Activated T-cell treated with anti-CD3 and anti-CD28 coated beads, Interleukin-2, amount 50 U/mL, for 48 hours (primary cell): ENCODE results near the gene TRIM37.
A peak's percentile ranks its signal among the peaks of the same experiment; 100 is the strongest.

Experiments
- DNase-seq, 2 experiments: peaks; one replicate each; pipeline ENCODE4 v3.0.0-alpha.2; 2020

TRIM37 gene

GRCh38 chr17:59030811-59031210 lies 75.9 kb downstream of the TRIM37 start:
- no peak for DNase-seq

GRCh38 chr17:59028328-59028727 lies 78.4 kb downstream of the TRIM37 start:
- no peak for DNase-seq

DNA sequence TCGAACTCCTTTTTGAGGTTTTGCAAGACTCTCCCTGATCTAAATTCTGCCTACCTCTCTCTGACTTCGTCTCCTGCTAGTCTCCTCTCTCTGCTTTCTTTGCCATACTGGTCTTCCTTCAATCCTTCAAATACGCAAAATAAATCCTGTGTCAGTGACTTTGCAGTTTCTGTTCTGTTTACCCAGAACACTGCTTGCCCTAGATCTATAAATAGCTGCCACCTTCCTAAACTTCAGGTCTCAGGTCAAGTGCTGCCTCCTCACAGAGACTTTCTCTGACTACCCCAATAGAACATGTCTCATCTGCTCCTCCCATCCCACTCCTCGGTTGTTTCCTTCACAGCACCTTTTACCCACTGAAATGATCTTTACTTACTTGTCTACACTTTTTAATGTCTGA lies 78.9 kb downstream of the TRIM37 start:
- no peak for DNase-seq

DNA sequence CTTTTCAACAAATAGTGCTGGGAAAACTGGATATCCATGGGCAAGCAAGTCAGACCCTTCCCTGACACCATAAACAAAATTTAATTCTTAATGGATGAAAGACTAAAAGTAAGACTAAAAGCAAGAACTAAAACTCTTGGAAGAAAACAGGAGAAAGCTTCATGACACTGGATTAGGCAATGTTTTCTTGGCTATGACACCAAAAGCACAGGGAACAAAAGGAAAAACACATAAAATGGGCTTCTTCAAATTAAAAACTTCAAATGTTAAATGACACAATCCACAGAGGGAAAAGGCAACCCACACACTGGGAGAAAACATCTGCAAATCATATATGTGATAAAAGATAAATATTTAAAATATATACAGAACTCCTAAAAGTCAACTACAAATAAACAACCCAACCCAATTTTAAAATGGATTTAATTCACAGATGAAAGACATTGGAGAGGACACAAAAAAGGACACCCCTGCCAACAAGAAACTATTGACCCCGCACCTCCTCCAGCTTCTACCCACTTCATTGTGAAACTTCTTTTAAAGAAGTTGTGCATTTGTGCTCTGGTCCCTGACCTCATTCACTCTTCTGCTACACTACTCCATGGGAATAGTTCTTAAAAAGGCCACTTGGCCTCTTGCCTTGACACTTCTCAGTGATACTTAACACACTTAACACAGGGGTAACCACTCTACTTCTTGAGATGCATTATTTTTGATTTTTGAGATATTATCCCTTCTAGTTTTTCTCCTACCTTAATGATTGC lies 80.3 kb downstream of the TRIM37 start:
- no peak for DNase-seq

DNA sequence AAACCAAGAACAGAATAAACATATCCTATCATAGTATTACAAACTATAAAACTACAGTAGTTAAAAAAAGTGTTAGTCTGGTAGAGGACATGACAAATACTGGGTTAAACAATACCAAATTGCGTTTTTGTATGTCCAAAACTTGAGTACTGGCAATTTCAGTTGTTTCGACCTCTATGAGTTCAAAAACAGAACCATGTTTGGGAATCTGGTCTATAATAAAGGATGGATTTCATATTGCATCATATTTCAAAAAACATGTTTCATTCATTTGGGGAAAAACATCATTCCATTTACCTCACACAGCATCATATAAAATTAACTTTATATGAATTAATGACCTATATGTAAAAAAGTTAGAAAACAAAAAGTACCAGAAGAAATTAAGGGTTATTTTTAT lies 81.8 kb downstream of the TRIM37 start:
- no peak for DNase-seq

DNA sequence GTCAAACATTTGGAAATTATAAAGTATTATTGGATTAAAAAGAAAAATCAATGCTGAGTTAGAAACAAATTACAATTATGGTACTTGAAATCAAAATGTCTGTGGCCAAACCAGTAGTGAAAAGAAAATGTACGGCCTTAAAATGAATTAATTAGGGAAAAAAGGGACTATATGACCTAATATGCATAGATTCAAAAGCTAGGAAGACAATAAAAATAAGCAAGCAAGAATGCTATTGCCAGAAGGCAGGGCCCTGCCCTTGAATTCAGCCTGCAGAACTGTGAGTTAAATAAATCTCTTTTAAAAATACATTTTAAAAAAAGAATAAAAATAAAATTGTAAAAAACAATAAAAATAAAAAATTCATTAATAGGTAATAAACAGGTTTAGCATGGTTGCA lies 88.7 kb downstream of the TRIM37 start:
- DNase-seq, result no peak

GRCh38 chr17:59011975-59012374 lies 94.7 kb downstream of the TRIM37 start:
- DNase-seq, result no peak

DNA sequence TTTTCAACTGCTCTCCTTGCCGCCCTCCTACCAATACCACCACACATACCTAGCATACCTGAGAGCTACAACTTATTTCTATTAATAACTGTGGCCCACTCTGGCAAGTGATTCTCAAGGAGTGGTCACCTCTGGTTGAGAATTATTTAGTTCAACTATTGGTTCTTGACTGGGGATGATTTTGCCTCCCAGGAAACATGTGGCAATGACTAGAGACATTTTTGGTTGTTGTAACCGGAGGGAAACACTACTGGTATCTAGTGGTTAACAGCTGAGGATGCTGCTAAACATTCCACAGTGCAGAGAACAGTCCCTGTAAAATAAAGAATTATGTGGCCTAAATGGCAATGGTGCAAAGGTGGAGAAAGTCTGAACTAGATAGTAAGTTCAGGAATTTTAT lies 96.7 kb downstream of the TRIM37 start:
- DNase-seq, result no peak

GRCh38 chr17:59008737-59009136 lies 97.9 kb downstream of the TRIM37 start:
- DNase-seq, result no peak

- no peak for DNase-seq
These were observed 98.7 kb downstream of the TRIM37 start for GRCh38 chr17:59007995-59008394.

DNA sequence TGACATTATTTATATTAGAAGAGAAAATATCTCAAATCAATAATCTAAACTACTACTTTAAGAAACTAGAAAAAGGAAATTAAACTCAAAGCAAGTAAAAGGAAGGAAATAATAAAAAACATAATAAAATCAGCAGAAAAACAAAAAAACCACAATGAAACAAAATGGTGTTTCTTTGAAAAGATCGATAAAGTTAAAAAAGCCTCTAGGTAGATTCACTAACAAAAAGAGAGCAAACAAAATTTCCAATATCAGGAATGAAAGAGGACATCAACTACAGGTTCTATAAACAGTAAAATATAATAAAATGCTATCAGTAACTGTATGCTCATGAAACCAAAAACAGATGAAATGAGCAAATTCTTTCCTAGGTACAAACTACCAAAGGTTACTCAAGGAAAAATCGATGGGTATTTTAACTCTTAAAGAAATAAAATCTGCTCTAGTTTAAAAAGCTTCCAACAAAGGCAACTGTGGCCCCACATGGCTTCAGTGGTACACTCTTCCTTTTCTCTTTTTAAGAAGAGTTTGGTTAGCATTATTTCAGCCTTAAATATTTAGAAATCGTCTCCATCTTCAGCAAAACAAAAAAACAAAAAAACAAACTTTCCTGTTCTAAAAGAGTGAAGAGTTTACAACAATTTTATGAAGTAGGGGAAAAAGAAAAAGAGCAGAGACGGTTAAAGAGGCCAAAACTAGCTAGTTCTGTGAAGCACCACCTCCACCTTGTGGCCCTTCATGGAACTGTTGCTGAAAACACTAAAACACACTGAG lies 102.2 kb downstream of the TRIM37 start:
- DNase-seq, result peak; percentile 78 to 79

DNA sequence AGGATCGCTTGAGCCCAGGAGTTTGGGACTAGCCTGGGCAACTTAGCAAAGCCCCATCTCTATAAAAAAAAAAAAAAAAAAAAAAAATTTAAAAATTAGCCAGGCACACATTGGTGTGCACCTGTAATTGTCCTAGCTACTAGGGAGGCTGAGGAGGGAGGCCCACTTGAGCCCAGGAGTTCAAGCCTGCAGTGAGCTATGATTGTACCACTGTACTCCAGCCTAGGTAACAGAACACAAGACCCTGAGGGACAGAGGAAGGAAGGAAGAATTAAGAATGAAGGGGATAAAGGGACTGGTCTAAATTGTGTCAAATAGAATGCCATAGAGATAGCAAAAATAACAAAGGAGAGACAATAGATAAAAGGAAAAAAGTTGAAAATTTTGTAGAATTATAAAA lies 102.8 kb downstream of the TRIM37 start:
- DNase-seq, result no peak

DNA sequence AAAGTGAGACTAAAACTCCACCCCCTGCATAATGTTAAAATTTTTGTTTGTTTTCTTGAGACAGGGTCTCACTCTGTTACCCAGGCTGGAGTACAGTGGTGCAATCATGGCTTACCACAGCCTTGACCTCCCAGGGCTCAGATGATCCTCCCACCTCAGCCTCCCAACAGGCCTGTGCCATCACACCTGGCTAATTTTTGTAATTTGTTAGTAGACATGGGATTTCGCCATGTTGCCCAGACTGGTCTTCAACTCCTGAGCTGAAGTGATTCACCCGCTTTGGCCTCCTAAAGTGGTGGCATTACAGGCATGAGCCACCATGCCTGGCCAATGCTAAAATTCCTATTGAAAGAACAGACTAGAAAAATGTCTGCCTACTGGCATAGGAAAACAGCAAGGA lies 103.8 kb downstream of the TRIM37 start:
- no peak for DNase-seq

DNA sequence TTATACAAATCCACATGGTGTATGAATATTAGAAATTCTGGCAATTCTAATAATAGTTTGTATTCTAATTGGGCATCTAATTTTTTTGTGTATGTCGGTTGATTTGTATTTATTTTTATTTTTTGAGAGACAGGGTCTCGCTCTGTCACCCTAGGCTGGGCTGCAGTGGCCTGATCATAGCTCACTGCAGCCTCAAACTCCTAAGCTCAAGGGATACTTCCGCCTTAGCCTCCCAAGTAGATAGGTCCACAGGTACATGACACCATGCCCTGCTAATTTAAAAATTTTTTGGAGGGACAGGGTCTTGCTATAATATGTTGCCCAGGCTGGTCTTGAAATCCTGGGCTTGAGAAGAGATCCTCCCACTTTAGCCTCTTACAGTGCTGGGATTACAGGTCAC lies 104.6 kb downstream of the TRIM37 start:
- no peak for DNase-seq

DNA sequence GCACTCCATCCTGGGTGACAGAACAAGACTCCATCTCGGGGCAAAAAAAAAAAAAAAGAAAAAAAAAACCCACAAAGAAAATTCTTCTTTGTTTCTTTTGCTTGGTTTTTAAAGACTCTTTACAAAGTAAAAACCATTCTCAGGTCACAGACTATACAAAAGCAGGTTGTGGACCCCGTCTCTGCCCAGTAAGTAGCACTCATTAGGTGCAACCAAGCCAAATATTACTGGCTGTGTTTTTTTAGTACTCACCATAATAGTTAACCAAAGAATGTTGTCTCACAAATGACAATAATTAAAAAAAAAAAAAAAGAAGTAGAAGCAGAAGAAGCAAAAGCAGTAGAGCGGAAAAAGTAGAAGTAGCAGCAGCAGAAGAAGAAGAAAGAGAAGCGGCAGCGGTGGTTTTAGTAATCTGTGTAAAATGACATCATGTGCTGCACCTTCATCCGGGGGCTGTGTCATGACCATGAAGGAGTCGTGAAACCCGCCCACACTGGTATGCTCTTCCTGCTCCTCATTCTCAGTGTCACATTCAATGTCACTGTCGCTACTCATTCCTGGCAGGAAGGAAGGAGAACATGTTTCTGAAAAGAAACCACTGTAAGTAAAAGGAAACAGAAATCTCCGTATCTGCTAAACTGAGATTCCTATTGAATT lies 105.4 kb downstream of the TRIM37 start:
- DNase-seq, result peak; percentile 75 to 77

DNA sequence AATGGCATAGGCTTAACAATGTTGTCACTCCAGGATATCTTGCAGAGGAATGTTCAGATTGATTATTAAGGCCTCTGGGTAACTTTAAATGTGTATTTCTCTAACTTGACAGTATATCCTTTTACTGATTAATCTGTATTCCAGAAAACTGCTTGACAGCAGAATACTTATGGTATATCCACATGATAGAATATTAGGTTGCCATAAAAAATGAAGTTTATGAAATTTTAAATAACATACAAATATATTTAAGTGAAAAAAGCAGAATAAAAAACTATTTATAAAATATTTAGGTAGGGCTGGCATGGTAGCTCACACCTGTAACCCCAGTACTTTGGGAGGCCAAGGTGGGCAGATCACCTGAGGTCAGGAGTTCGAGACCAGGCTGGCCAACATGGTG lies 106.7 kb downstream of the TRIM37 start:
- DNase-seq, result no peak

DNA sequence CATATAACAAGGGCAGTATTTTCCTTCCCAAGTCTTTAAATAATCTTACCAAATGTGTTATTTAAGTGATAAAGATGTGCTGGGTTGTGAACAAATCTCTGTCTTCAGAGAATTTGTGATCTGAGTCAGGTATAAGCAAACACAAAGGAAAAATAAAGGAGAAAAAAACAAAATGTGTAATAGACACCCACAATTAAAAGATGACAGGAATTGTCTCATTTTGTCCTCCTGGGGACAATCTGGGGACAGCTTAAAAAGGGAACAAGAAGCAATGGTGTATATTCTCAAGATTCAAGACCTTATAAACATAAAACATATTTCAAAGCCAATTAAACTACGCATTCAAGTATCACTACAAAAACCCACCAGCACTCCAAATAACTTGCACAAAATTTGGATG lies 107.2 kb downstream of the TRIM37 start:
- no peak for DNase-seq

- no peak for DNase-seq
These were observed 107.8 kb downstream of the TRIM37 start for GRCh38 chr17:58998871-58999270.

GRCh38 chr17:58997756-58998553 lies 108.7 kb downstream of the TRIM37 start:
- DNase-seq, result no peak

- DNase-seq, result no peak
These were observed 109.7 kb downstream of the TRIM37 start for GRCh38 chr17:58996968-58997367.

- no peak for DNase-seq
These were observed 111.3 kb downstream of the TRIM37 start for GRCh38 chr17:58995247-58995940.

GRCh38 chr17:58993311-58993710 lies 113.4 kb downstream of the TRIM37 start:
- no peak for DNase-seq
